Stimulated activated naive B cell treated with anti-CD40 and anti-IgM and Interleukin-4, amounts not matched to agents 10 μg/mL and 1 μg/mL and 100 μg/mL, for 72 hours (primary cell): ENCODE measurements around the gene KRT73.
"Not testable (repeated sequence)": the region's sequence is repeated elsewhere in the genome, so short reads cannot be mapped to it uniquely, and the experiment has no call there.

Source experiments
- ATAC-seq, 2 donors: fragments of 150-1000 bp; cut with Tn5 transposase; replicated peaks; 2 replicates each; pipeline ENCODE4 v1.10.0; 2021; ENCODE audit warnings: moderate library complexity in 1 of 2
- DNase-seq: peaks from one replicate; pipeline ENCODE4 v3.0.0; 2021
- H3K27ac Mint-ChIP-seq: one replicate; pipeline ENCODE4 v1.8.0; 2022; ENCODE audit warnings: mild to moderate bottlenecking, mixed read lengths
- H3K27me3 Mint-ChIP-seq, 2 donors: one replicate each; pipeline ENCODE4 v1.8.0; 2022; ENCODE audit warnings: mixed read lengths in 2 of 2
- H3K36me3 Mint-ChIP-seq, 2 donors: one replicate each; pipeline ENCODE4 v1.8.0; 2022; ENCODE audit warnings: mixed read lengths in 2 of 2, mild to moderate bottlenecking in 1 of 2
- H3K4me1 Mint-ChIP-seq, 2 donors: one replicate each; pipeline ENCODE4 v1.8.0; 2022; ENCODE audit warnings: mixed read lengths in 2 of 2, mild to moderate bottlenecking in 1 of 2
- H3K4me3 Mint-ChIP-seq, 2 donors: one replicate each; pipeline ENCODE4 v1.8.0; 2022; ENCODE audit warnings: mild to moderate bottlenecking in 2 of 2, mixed read lengths in 2 of 2, moderate library complexity in 1 of 2
- H3K9me3 Mint-ChIP-seq, 2 donors: one replicate each; pipeline ENCODE4 v1.8.0; 2022; ENCODE audit warnings: mixed read lengths in 2 of 2, mild to moderate bottlenecking in 1 of 2

Gene KRT73

DNA sequence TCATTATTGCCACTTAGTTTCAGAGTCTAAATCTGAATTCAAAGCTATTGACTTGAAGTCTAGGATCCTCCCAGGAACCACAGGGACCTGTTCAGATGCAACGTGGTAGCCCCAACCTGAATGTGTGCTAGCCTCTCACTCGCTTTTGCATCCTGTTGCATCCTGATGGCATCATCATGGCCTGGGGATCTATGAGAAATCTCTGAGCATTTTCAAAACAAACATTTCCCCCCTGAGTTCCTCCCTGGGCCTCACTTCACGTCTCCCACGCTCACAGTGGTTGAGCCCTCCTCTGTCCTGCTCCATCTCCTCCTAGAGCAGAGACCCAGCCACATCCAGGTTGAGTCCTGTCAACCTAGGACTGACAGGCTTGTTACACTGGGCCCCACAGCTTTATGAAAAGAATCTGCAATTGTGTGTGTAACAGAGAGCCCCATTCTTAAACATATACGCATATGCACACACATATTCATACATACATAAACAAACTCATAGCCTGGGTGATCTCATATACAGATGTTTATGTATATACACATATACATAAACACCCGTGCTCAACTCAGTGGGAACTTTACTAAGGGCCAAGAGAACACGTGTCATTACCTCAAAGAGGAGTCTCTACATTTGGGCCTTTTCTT, 11.7 kb downstream of the KRT73 start:
- Mint-ChIP-seq H3K9me3 (no peaks in the 10 kb centered on the region), H3K27me3 (peaks cover 32 to 46% of the 10 kb centered on the region in 2 donors), H3K36me3 (no peaks in the 10 kb centered on the region), H3K4me3 (no peak overlapping the region), H3K27ac (no peak overlapping the region), H3K4me1 (no peaks in the 10 kb centered on the region)
- no peak for DNase-seq
- ATAC-seq = no peak

DNA sequence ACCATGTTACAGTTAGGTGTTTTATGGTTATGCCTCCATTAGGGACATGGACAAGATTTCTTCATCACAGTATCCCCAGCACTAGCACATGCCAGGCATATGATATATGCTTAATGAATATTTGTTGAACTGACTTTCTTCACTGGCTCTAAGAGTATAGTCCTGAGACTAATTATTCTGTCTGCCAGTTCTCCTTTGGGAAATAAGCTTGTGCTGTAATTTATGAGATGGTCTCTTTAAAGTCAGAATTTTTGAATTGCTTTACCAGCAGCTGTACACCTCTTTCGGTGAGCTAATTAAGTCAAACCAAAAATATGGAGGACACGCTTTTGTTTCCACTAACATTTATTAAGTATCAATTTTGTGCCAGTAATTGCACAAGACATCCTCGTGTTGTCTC, 12.3 kb downstream of the KRT73 start:
- peaks cover 32 to 46% of the 10 kb centered on the region in 2 donors for H3K27me3 Mint-ChIP-seq
- H3K9me3 Mint-ChIP-seq = no peaks in the 10 kb centered on the region
- H3K36me3 Mint-ChIP-seq = no peaks in the 10 kb centered on the region
- no peak overlapping the region for H3K4me3 Mint-ChIP-seq
- DNase-seq (no peak), ATAC-seq (no peak)
- no peak overlapping the region for H3K27ac Mint-ChIP-seq
- no peaks in the 10 kb centered on the region for H3K4me1 Mint-ChIP-seq

DNA sequence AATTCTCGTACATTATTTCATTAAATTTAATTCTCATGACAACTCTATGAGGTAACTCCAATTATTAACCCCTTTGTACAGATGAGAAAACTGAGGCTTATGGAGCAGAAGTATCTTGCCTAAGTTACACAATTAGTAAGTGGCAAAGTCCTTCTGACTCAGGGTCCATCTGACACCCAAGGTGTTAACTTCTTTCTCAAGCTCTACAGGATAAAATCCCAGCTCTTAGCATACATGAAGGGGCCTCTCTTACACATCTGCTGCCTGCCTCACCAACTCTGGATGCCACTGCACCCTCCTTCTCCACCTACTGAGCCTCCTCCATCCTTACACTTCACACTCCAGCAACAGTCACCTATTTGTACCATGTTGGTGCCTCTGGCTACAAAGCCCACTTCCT, 12.8 kb downstream of the KRT73 start:
- Mint-ChIP-seq H3K27me3 (peaks cover 27 to 42% of the 10 kb centered on the region in 2 donors), H3K4me1 (no peaks in the 10 kb centered on the region), H3K4me3 (no peak overlapping the region), H3K27ac (no peak overlapping the region), H3K36me3 (no peaks in the 10 kb centered on the region), H3K9me3 (no peaks in the 10 kb centered on the region)
- DNase-seq (no peak), ATAC-seq (no peak)

DNA sequence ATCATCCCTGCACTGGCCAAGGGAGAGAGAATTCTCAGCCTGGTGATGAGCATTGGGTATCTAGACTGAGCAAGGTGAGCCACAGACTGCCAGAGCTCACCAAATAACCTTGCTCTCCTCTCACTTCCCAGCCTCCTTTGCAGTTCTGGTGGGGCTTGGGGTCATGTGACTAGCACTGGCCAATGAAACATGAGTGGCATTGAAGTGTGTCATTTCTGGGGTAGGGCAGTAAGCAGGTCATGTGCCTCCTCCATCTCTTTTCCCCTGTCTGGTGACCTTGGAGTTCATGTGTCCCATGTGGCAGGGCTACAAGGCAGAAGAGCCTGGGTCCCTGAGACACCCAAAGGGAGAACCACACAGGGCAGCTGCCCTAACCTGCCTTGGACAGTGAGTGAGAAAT, 13.5 kb downstream of the KRT73 start:
- no peak for DNase-seq
- ATAC-seq = no peak
- no peaks in the 10 kb centered on the region for H3K9me3 Mint-ChIP-seq
- no peaks in the 10 kb centered on the region for H3K4me1 Mint-ChIP-seq
- H3K36me3 Mint-ChIP-seq = no peaks in the 10 kb centered on the region
- no peak overlapping the region for H3K4me3 Mint-ChIP-seq
- H3K27me3 Mint-ChIP-seq = peaks cover 30 to 47% of the 10 kb centered on the region in 2 donors
- no peak overlapping the region for H3K27ac Mint-ChIP-seq

DNA sequence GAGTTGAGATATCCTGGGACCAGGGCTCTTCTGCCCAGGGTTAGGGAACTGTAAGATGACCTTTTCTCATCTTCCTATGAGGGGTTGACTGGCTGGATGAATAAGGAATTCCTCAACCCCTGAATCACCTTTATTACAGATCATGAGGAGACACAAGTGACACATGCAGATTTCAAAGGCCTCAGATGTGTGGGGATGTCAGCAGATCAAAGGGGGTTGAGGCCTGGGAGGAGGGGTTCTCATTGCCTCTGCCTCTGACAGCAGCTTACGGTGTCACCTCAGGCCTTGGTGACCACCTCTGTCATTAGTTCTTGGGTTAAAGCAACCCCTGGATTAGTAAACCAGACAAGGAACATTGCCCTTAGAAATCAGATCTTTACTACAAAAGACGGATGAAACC, 15.0 kb downstream of the KRT73 start:
- Mint-ChIP-seq H3K27me3 (peaks cover 45 to 52% of the 10 kb centered on the region in 2 donors), H3K36me3 (no peaks in the 10 kb centered on the region), H3K27ac (no peak overlapping the region), H3K9me3 (no peaks in the 10 kb centered on the region), H3K4me3 (no peak overlapping the region), H3K4me1 (no peaks in the 10 kb centered on the region)
- no peak for DNase-seq
- no peak for ATAC-seq

DNA sequence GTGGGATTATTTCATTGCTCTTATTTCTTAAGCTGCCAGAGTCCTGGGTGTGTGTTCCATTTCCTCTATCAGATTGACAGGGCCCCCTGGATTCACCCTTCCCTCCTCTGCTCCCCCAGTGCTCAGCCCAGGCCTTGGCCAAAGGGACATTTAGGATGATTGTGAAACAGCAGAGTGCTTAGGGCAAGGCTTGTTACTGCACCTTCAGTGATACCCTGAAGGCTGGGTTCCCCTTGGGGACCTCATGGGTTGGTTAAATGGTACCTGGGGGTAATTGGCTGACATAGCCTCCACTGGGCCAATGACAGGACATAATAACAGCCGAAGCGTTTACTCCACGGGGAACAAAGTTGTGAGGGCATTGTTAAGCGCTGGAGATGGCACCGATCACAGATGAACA, 15.8 kb downstream of the KRT73 start:
- no peaks in the 10 kb centered on the region for H3K36me3 Mint-ChIP-seq
- H3K27ac Mint-ChIP-seq = no peak overlapping the region
- no peak overlapping the region for H3K4me3 Mint-ChIP-seq
- no peaks in the 10 kb centered on the region for H3K4me1 Mint-ChIP-seq
- peaks cover 43 to 46% of the 10 kb centered on the region in 2 donors for H3K27me3 Mint-ChIP-seq
- DNase-seq = no peak
- H3K9me3 Mint-ChIP-seq = no peaks in the 10 kb centered on the region
- ATAC-seq = no peak

DNA sequence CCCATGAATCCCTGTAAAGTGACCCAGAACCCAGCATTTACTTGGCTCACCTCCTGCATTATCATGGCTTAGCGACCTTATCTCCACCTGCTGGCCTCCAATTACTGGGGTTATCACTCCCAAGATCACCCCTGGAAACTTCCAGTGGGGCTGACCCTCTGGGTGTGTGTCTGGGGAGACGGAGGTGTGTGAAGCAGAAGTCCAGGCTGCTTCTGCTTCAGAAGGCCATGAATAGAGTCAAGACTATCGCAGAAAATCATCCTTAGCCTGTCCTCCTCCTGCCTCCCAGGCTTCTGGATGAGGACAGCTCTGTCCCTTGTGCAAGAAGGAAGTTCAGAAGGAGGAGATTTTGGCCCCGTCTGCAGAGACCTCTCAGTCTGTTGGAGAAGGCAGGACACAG, 16.7 kb downstream of the KRT73 start:
- no peaks in the 10 kb centered on the region for H3K9me3 Mint-ChIP-seq
- H3K4me3 Mint-ChIP-seq = no peak overlapping the region
- peaks cover 41% of the 10 kb centered on the region in 2 donors for H3K27me3 Mint-ChIP-seq
- no peaks in the 10 kb centered on the region for H3K36me3 Mint-ChIP-seq
- no peak overlapping the region for H3K27ac Mint-ChIP-seq
- no peaks in the 10 kb centered on the region for H3K4me1 Mint-ChIP-seq
- ATAC-seq (no peak), DNase-seq (no peak)

DNA sequence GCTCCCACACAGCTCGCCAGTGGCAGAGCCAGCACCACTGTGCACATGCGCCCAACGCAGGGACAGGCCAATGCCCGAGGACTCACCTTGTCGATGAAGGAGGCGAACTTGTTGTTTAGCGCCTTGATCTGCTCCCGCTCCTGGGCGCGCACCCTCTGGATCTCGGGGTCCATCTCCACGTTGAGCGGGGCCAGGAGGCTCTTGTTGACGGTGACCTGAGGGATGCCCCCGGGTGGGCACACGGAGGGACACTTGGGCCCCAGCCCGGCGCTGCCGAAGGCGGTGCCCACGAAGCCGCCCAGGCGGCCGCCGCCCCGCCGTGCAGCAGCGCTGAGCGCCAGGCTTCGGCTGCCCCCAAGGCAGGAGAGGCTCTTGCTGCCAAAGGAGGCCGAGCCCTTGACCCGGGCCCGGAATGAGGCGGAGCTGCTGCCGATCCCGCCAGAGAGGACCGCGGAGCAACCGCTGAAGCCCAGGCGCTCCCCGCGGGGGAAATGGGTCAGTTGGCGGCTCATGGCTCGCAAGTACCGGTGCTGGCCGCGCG, 17.3 kb downstream of the KRT73 start, which contains the start of gene KRT72:
Gene KRT72 (minus strand): TSS at position 523 of the 541 bp plus-strand sequence. CDS start 11 bp downstream, at position 512.
- no peaks in the 10 kb centered on the region for H3K9me3 Mint-ChIP-seq
- no peak for DNase-seq
- H3K27me3 Mint-ChIP-seq = peaks cover 39 to 41% of the 10 kb centered on the region in 2 donors
- H3K27ac Mint-ChIP-seq = no peak within 1 kb of the TSS
- H3K4me1 Mint-ChIP-seq = no peaks in the 10 kb centered on the region
- no peaks in the 10 kb centered on the region for H3K36me3 Mint-ChIP-seq
- no peak within 1 kb of the TSS for H3K4me3 Mint-ChIP-seq
- no peak for ATAC-seq

DNA sequence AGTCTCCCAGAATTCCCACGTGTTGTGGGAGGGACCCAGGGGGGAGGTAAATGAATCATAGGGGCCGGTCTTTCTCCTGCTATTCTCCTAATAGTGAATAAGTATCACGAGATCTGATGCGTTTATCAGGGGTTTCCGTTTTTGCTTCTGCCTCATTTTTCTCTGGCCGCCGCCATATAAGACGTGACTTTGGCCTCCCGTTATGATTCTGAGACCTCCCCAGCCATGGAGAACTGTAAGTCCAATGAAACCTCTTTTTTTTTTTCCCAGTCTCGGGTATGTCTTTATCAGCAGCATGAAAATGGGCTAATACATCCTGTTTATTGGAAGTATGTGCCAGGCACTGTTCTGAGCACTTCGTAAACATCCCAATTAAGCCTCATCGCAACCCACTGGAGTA, 17.9 kb downstream of the KRT73 start:
- no peaks in the 10 kb centered on the region for H3K4me1 Mint-ChIP-seq
- ATAC-seq = no peak

DNA sequence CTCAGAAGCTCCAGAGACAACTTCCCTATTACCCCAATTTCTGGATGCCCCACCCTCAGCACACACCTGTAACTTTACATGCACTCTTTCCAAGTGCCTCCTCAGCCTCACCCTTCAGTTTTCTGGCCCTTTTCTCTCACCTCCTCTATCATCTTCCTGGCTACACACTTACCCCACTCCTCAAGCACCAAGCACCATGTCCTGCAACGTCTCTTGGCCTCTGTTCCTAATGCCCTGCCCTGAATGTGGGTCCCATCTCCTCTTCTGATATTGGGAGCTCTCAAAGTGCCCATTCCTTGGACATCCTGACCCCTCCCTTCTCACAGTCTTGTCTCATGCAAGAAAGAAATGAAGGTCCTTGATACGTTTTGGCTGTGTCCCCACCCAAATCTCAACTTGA, 18.3 kb downstream of the KRT73 start:
- DNase-seq (no peak), ATAC-seq (no peak)
- Mint-ChIP-seq H3K27ac (no peak overlapping the region), H3K4me1 (no peaks in the 10 kb centered on the region), H3K27me3 (peaks cover 34 to 41% of the 10 kb centered on the region in 2 donors), H3K36me3 (no peaks in the 10 kb centered on the region), H3K4me3 (no peak overlapping the region), H3K9me3 (no peaks in the 10 kb centered on the region)

More for the DNA sequence above, 17.9 kb downstream of the KRT73 start:
- DNase-seq = no peak
- Mint-ChIP-seq H3K4me3 (no peak overlapping the region), H3K9me3 (no peaks in the 10 kb centered on the region), H3K36me3 (no peaks in the 10 kb centered on the region), H3K27ac (no peak overlapping the region), H3K27me3 (peaks cover 34 to 41% of the 10 kb centered on the region in 2 donors)

DNA sequence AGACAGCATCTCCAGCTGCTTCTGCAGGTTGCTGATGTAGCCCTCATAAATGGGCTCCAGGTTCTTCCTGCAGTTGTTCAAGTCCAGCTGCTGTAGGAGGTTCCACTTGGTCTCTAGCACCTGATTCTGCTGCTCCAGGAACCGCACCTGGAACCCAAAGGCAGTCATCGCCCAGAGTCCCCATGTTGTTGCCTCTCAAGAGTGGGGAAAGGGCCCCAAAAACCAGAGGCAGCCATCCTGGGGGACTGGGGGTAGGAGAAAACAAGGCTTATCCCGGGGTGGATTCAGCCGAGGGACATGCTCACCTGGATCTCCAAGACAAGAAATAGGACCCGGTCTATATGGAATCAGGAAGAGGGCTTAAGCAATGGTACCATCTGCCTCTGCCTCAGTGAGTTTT, 19.4 kb downstream of the KRT73 start:
- no peaks in the 10 kb centered on the region for H3K9me3 Mint-ChIP-seq
- no peaks in the 10 kb centered on the region for H3K36me3 Mint-ChIP-seq
- peaks cover 34 to 41% of the 10 kb centered on the region in 2 donors for H3K27me3 Mint-ChIP-seq
- no peak for ATAC-seq
- H3K4me3 Mint-ChIP-seq = no peak overlapping the region
- no peaks in the 10 kb centered on the region for H3K4me1 Mint-ChIP-seq
- DNase-seq = no peak
- no peak overlapping the region for H3K27ac Mint-ChIP-seq

DNA sequence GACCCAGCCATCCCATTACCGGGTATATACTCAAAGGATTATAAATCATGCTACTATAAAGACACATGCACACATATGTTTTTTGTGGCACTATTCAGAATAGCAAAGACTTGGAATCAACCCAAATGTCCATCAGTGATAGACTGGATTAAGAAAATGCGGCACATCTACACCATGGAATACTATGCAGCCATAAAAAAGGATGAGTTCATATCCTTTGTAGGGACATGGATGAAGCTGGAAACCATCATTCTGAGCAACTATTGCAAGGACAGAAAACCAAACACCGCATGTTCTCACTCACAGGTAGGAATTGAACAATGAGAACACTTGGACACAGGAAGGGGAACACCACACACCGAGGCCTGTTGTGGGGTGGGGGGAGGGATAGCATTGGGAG, 24.1 kb downstream of the KRT73 start:
- peaks cover 26 to 33% of the 10 kb centered on the region in 2 donors for H3K27me3 Mint-ChIP-seq
- H3K9me3 Mint-ChIP-seq, H3K27ac Mint-ChIP-seq, H3K4me3 Mint-ChIP-seq, H3K4me1 Mint-ChIP-seq, H3K36me3 Mint-ChIP-seq, ATAC-seq, DNase-seq: not testable (repeated sequence)

DNA sequence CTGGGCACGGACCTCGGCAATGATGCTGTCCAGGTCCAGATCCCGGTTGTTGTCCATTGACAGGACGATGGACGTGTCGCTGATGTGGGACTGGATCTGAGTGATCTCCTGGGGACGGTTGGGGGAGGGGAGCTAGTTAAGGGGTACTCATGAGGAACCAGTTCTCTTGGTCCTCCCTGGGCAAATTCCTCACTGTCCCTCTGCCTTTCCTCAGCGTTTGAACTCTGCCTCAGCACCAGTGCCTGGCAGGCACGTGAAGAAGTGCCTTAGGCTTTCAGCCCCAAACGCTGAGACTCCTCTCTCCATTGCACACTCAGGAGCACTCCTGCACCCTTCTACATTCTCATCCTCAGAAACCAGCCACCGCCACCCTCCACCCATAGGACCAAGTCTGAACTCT, 26.8 kb downstream of the KRT73 start:
- Mint-ChIP-seq H3K27ac (no peak overlapping the region), H3K9me3 (no peaks in the 10 kb centered on the region), H3K4me3 (no peak overlapping the region), H3K4me1 (no peaks in the 10 kb centered on the region), H3K36me3 (no peaks in the 10 kb centered on the region), H3K27me3 (peaks cover 16 to 24% of the 10 kb centered on the region in 2 donors)
- ATAC-seq (no peak), DNase-seq (no peak)

DNA sequence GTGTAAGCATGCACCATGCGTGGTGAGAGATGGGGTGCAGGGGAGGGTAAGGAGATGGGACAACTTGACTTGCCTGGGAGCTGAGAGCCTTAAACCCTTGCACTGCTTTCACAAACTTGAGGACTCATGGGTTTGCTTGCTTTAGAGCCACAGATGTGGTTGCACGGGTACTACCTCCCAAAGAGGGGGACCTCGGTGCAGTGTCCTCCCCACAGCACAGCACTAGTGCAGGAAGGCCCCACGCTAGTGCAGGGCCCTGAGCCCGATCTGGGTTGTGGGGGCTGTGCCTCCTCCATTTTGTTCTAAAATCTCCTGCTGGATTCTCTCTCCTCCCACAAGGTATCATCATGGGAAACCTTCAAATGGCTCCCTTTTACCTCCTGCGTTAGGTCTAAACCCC, 28.3 kb downstream of the KRT73 start:
- Mint-ChIP-seq H3K4me1 (no peaks in the 10 kb centered on the region), H3K36me3 (no peaks in the 10 kb centered on the region), H3K9me3 (no peaks in the 10 kb centered on the region), H3K27ac (no peak overlapping the region), H3K27me3 (peaks cover 19 to 24% of the 10 kb centered on the region in 2 donors), H3K4me3 (no peak overlapping the region)
- ATAC-seq (peak in 1 of 2 donors; percentile 10), DNase-seq (no peak)

DNA sequence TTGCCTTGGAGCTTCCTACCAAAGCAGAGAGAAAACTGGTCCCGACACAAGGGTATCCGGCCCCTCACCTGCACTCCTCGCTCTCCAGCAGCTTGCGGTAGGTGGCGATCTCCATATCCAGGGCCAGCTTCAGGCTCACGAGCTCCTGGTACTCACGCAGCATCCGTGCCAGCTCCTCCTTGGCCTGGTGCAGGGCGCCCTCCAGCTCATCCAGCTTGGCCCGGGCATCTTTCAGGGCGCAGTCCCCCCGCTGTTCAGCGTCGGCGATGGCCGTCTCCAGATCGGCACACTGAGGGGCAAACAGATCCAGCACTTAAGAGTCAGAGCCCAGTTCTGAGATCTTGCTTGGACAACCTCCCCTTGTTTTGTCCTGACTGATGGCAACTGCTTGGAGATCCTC, 30.8 kb downstream of the KRT73 start:
- Mint-ChIP-seq H3K9me3 (no peaks in the 10 kb centered on the region), H3K27ac (no peak overlapping the region), H3K36me3 (no peaks in the 10 kb centered on the region), H3K4me1 (no peaks in the 10 kb centered on the region), H3K27me3 (peaks cover 14 to 16% of the 10 kb centered on the region in 2 donors), H3K4me3 (no peak overlapping the region)
- DNase-seq (no peak), ATAC-seq (no peak)
